SK-N-SH treated with all-trans-retinoic acid at 6 μM for 48 hours (cell line): ENCODE measurements around the gene TRABD2A.

Experiments
- ARNTL ChIP-seq: fragments of 450-650 bp; formaldehyde crosslinking; IDR thresholded peaks from 2 replicates; pipeline ENCODE4 v1.5.0; 2020; ENCODE audit warnings: low read depth, mild to moderate bottlenecking, moderate library complexity, borderline replicate concordance
- CSDC2 ChIP-seq: fragments of 250-450 bp; sonication (Bioruptor Pico); IDR thresholded peaks from 2 replicates; pipeline ENCODE4 v1.5.0; 2020; ENCODE audit warnings: mild to moderate bottlenecking, moderate library complexity
- ISL1 ChIP-seq: fragments of 250-450 bp; sonication (Bioruptor Pico); IDR thresholded peaks from 2 replicates; pipeline ENCODE4 v2.1.2; 2022; ENCODE audit warnings: mild to moderate bottlenecking, moderate library complexity
- PPARA ChIP-seq: fragments of 250-450 bp; sonication (Bioruptor Pico); IDR thresholded peaks from 2 replicates; pipeline ENCODE4 v1.5.0; 2020; ENCODE audit warnings: mild to moderate bottlenecking, borderline replicate concordance
- TCF4 ChIP-seq: fragments of 250-450 bp; sonication (Bioruptor Pico); IDR thresholded peaks from 2 replicates; pipeline ENCODE4 v1.8.0; 2021; ENCODE audit warnings: mild to moderate bottlenecking, moderate library complexity, borderline replicate concordance
- ZFP3 ChIP-seq: fragments of 250-450 bp; sonication (Bioruptor Pico); IDR thresholded peaks from 2 replicates; pipeline ENCODE4 v1.5.0; 2020; ENCODE audit warnings: mild to moderate bottlenecking, moderate library complexity
- ZFP30 ChIP-seq: fragments of 450-650 bp; formaldehyde crosslinking; IDR thresholded peaks from 2 replicates; pipeline ENCODE4 v1.5.0; 2022; ENCODE audit warnings: mild to moderate bottlenecking, moderate library complexity
- ZNF8 ChIP-seq: fragments of 450-650 bp; formaldehyde crosslinking; IDR thresholded peaks from 2 replicates; pipeline ENCODE4 v1.5.0; 2020; ENCODE audit warnings: mild to moderate bottlenecking, moderate library complexity
- TF ChIP-seq, protein P1 (sequence below): fragments of 250-450 bp; sonication (Bioruptor Pico); IDR thresholded peaks from 2 replicates; pipeline ENCODE4 v1.5.1; 2020; ENCODE audit warnings: low read depth, mild to moderate bottlenecking, moderate library complexity
- TF ChIP-seq, protein P2 (sequence below): fragments of 250-450 bp; sonication (Bioruptor Pico); IDR thresholded peaks from 2 replicates; pipeline ENCODE4 v1.8.0; 2020; ENCODE audit warnings: mild to moderate bottlenecking, moderate library complexity, borderline replicate concordance
- TF ChIP-seq, protein P3 (sequence below): fragments of 250-450 bp; sonication (Bioruptor Pico); IDR thresholded peaks from 2 replicates; pipeline ENCODE4 v1.8.0; 2021; ENCODE audit warnings: low read depth, mild to moderate bottlenecking, moderate library complexity, borderline replicate concordance

DNA sequence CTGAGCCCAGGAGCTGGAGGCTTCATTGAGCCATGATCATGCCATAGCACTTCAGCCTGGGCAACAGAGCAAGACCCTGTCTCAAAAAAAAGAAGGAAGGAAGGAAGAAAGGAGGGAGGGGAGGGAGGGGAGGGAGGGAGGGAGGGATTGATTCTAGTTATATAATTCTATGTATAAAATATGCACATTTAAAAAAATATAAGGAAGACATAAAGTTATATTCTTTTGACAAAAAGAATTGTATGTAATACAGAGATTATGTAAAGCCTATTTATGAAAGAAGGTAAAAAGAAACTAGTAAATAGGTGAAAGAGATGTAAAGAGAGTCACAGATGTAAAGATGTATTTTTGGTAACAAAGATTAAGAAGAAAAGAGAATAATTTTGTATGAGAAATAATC, 42.1 kb upstream of the TRABD2A start:
- TF ChIP-seq TCF4 (CRISPR knock-in tag) (no peak), ARNTL (CRISPR knock-in tag) (no peak), PPARA (CRISPR knock-in tag) (no peak), ZFP3 (CRISPR knock-in tag) (no peak), ZNF8 (CRISPR knock-in tag) (no peak), ISL1 (CRISPR knock-in tag) (no peak), CSDC2 (no peak), ZFP30 (CRISPR knock-in tag) (no peak)
- TF ChIP-seq, protein P1, sequence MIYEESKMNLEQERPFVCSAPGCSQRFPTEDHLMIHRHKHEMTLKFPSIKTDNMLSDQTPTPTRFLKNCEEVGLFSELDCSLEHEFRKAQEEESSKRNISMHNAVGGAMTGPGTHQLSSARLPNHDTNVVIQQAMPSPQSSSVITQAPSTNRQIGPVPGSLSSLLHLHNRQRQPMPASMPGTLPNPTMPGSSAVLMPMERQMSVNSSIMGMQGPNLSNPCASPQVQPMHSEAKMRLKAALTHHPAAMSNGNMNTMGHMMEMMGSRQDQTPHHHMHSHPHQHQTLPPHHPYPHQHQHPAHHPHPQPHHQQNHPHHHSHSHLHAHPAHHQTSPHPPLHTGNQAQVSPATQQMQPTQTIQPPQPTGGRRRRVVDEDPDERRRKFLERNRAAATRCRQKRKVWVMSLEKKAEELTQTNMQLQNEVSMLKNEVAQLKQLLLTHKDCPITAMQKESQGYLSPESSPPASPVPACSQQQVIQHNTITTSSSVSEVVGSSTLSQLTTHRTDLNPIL (CRISPR knock-in tag) = no peak
- TF ChIP-seq, protein P2, sequence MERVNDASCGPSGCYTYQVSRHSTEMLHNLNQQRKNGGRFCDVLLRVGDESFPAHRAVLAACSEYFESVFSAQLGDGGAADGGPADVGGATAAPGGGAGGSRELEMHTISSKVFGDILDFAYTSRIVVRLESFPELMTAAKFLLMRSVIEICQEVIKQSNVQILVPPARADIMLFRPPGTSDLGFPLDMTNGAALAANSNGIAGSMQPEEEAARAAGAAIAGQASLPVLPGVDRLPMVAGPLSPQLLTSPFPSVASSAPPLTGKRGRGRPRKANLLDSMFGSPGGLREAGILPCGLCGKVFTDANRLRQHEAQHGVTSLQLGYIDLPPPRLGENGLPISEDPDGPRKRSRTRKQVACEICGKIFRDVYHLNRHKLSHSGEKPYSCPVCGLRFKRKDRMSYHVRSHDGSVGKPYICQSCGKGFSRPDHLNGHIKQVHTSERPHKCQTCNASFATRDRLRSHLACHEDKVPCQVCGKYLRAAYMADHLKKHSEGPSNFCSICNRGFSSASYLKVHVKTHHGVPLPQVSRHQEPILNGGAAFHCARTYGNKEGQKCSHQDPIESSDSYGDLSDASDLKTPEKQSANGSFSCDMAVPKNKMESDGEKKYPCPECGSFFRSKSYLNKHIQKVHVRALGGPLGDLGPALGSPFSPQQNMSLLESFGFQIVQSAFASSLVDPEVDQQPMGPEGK = no peak
- TF ChIP-seq, protein P3, sequence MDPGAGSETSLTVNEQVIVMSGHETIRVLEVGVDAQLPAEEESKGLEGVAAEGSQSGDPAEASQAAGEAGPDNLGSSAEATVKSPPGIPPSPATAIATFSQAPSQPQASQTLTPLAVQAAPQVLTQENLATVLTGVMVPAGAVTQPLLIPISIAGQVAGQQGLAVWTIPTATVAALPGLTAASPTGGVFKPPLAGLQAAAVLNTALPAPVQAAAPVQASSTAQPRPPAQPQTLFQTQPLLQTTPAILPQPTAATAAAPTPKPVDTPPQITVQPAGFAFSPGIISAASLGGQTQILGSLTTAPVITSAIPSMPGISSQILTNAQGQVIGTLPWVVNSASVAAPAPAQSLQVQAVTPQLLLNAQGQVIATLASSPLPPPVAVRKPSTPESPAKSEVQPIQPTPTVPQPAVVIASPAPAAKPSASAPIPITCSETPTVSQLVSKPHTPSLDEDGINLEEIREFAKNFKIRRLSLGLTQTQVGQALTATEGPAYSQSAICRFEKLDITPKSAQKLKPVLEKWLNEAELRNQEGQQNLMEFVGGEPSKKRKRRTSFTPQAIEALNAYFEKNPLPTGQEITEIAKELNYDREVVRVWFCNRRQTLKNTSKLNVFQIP (CRISPR knock-in tag) = no peak
